Right lobe of liver (tissue), 4 donors: Measurements from ENCODE around the gene COL4A1.

Source experiments
- CTCF ChIP-seq, 4 donors: fragments of 200-600 bp in 3 of 4; fragments of 450-650 bp in 1 of 4; IDR thresholded peaks; one replicate each; pipeline versions ENCODE4 v1.5.1 to v1.8.0; 2016 to 2022; ENCODE audit warnings: antibody characterized with exemption in 4 of 4, mild to moderate bottlenecking in 2 of 4
- POLR2A ChIP-seq: fragments of 450-650 bp; IDR thresholded peaks from one replicate; pipeline ENCODE4 v1.6.1; 2017; ENCODE audit warnings: antibody characterized with exemption, mild to moderate bottlenecking
- donor health status: DM: no; HTN: no; CAD: no.
- donor health status: DM: no; HTN: no; CAD: no.
- donor health status: DM: no; HTN: yes; CAD: no.

- TF ChIP-seq CTCF (IDR thresholded peaks at IDR 0.05), result no peak
- TF ChIP-seq POLR2A, result no peak
These were observed 188.9 kb downstream of the COL4A1 start for GRCh38 chr13:110118106-110118505.
